H1 (cell line): Measurements from ENCODE around the gene PRKCSH. TPM values are rescaled to one million over a fixed set of nuclear protein-coding genes. Genes with fewer than 3 reads are reported as not detected.

Source experiments
- ATF2 ChIP-seq: IDR thresholded peaks from 2 replicates; pipeline ENCODE4 v1.6.1; 2012; ENCODE audit warnings: low read length, inconsistent platforms
- CREB1 ChIP-seq: IDR thresholded peaks from 2 replicates; pipeline ENCODE4 v1.6.1; 2012; ENCODE audit warnings: inconsistent platforms
- KDM5A ChIP-seq: fragments of 200-600 bp; IDR thresholded peaks from 2 replicates; pipeline ENCODE4 v1.7.1; 2012; ENCODE audit warnings: mild to moderate bottlenecking, low read length, inconsistent platforms, mixed read lengths
- TEAD4 ChIP-seq: IDR thresholded peaks from 2 replicates; pipeline ENCODE4 v1.6.1; 2012; ENCODE audit warnings: low read depth, low read length, inconsistent platforms, mixed read lengths
- polyA plus RNA-seq, 7 experiments: library from polyadenylated mRNA; depleted of rRNA in 3 of 7; stranded (reverse) in 5 of 7; unstranded in 2 of 7; fragments of >200 nt in 5 of 7; fragments of 200-250 nt in 2 of 7; gene quantifications; 1 replicate in 5 of 7; 2 replicates in 1 of 7; 4 replicates in 1 of 7; pipeline versions ENCODE4 v1.2.1 to v1.2.3, GENCODE V29; 2011 to 2013; ENCODE audit warnings: missing spikeins in 2 of 7, mixed read lengths in 2 of 7
- total RNA-seq: library from RNA; stranded (reverse); fragmentation: NEBNext Ultra II Directional; extraction: Animal tissue kit (Norgen Biotek cat#: 25700); gene quantifications from 2 replicates; pipeline ENCODE4 v1.2.1, GENCODE V29; 2021

PRKCSH gene
- total and polyA plus RNA-seq, 2 of the 8 experiments (the other 6 are each of a cell fraction or from before 2014, with no cell fraction given), result 97.2 to 337 TPM

GRCh38 chr19:11463391-11463790 is 28.0 kb downstream of the PRKCSH start (continued):
- TF ChIP-seq TEAD4 (no peak), KDM5A (no peak), CREB1 (no peak), ATF2 (no peak)
